HAP-1 (cell line): ENCODE measurements around the gene NODAL.

Experiments used
- DNase-seq, 2 experiments: peaks; one replicate each; pipeline ENCODE4 v3.0.0-alpha.2; 2016 to 2020; ENCODE audit warnings: low spot score in 2 of 2
- H3K27me3 ChIP-seq: fragments of 250-450 bp; sonication (Bioruptor Pico); 2 replicates; pipeline ENCODE4 v1.5.1; 2020; ENCODE audit warnings: low read depth, mild to moderate bottlenecking, moderate library complexity
- H3K36me3 ChIP-seq: fragments of 250-450 bp; sonication (Bioruptor Pico); replicated peaks from 2 replicates; pipeline ENCODE4 v1.5.1; 2020; ENCODE audit warnings: mild to moderate bottlenecking
- H3K4me1 ChIP-seq: fragments of 250-450 bp; sonication (Bioruptor Pico); 2 replicates; pipeline ENCODE4 v1.5.1; 2020; ENCODE audit warnings: mild to moderate bottlenecking
- H3K4me3 ChIP-seq: fragments of 250-450 bp; sonication (Bioruptor Pico); 2 replicates; pipeline ENCODE4 v1.5.1; 2020; ENCODE audit warnings: mild to moderate bottlenecking, moderate library complexity
- H3K9me3 ChIP-seq: fragments of 250-450 bp; sonication (Bioruptor Pico); 2 replicates; pipeline ENCODE4 v1.5.1; 2020; ENCODE audit warnings: mild to moderate bottlenecking, moderate library complexity
- in situ Hi-C: fragments of 300-500 bp; cut with MboI; formaldehyde crosslinking; loops from 3 replicates; pipeline ENCODE4 v1.14.3; 2020; ENCODE audit warnings: low sequenced_read_pairs, inconsistent platforms, mixed read lengths

The NODAL gene

GRCh38 chr10:70405037-70405824, 36.2 kb downstream of the NODAL start:
- H3K36me3 ChIP-seq, result peaks cover 4% of the 10 kb centered on the region
- in situ Hi-C loops, result no loop called here
- peak; percentile 80 to 86 for DNase-seq
- H3K27me3 ChIP-seq, result no peaks in the 10 kb centered on the region
- H3K4me1 ChIP-seq, result peaks cover 23% of the 10 kb centered on the region
- H3K9me3 ChIP-seq, result no peaks in the 10 kb centered on the region
- H3K4me3 ChIP-seq, result peak overlapping the region; percentile 67

GRCh38 chr10:70404787-70405036, 36.8 kb downstream of the NODAL start:
- Histone ChIP-seq H3K27me3 (no peaks in the 10 kb centered on the region; the same call in 1 of the 2 replicates), H3K4me3 (peak overlapping the region; percentile 67), H3K36me3 (peaks cover 4% of the 10 kb centered on the region), H3K4me1 (peaks cover 23% of the 10 kb centered on the region), H3K9me3 (no peaks in the 10 kb centered on the region)
- in situ Hi-C loops, result no loop called here
- no peak for DNase-seq

- Histone ChIP-seq H3K36me3 (peaks cover 4% of the 10 kb centered on the region), H3K9me3 (no peaks in the 10 kb centered on the region), H3K4me3 (peak within 1 kb of the TSS; percentile 67), H3K4me1 (peaks cover 23% of the 10 kb centered on the region), H3K27me3 (no peaks in the 10 kb centered on the region; the same call in 1 of the 2 replicates)
- in situ Hi-C loops, result no loop called here
- DNase-seq, result peak; percentile 92 to 99
Measured at GRCh38 chr10:70404036-70404786, 37.3 kb downstream of the NODAL start, which contains the start of gene EIF4EBP2. Gene EIF4EBP2 (plus strand): TSS chr10:70404145. CDS start chr10:70404402, 257 bp downstream.

GRCh38 chr10:70403483-70404035, 37.9 kb downstream of the NODAL start:
- H3K9me3 ChIP-seq, result no peaks in the 10 kb centered on the region
- H3K36me3 ChIP-seq, result peaks cover 4% of the 10 kb centered on the region; the same call in 1 of the 2 replicates
- in situ Hi-C loops, result no loop called here
- H3K4me1 ChIP-seq, result peaks cover 23% of the 10 kb centered on the region
- no peaks in the 10 kb centered on the region; the same call in 1 of the 2 replicates for H3K27me3 ChIP-seq
- no peak for DNase-seq
- peak overlapping the region; percentile 67 for H3K4me3 ChIP-seq

GRCh38 chr10:70399177-70399576, 42.3 kb downstream of the NODAL start:
- DNase-seq, result no peak
- Histone ChIP-seq H3K4me1 (peaks cover 5% of the 10 kb centered on the region), H3K4me3 (no peak overlapping the region), H3K36me3 (no peaks in the 10 kb centered on the region), H3K27me3 (no peaks in the 10 kb centered on the region; the same call in 1 of the 2 replicates), H3K9me3 (no peaks in the 10 kb centered on the region)
- in situ Hi-C loops, result no loop called here

GRCh38 chr10:70396140-70396539, 45.3 kb downstream of the NODAL start:
- H3K9me3 ChIP-seq, result no peaks in the 10 kb centered on the region
- H3K27me3 ChIP-seq, result peaks cover 9% of the 10 kb centered on the region; the same call in 1 of the 2 replicates
- DNase-seq, result no peak
- H3K36me3 ChIP-seq, result no peaks in the 10 kb centered on the region
- H3K4me1 ChIP-seq, result no peaks in the 10 kb centered on the region
- no peak overlapping the region for H3K4me3 ChIP-seq
- in situ Hi-C loops, result no loop called here

- in situ Hi-C loops, result no loop called here
- DNase-seq, result no peak
- Histone ChIP-seq H3K9me3 (no peaks in the 10 kb centered on the region), H3K36me3 (no peaks in the 10 kb centered on the region), H3K27me3 (peaks cover 17% of the 10 kb centered on the region), H3K4me1 (no peaks in the 10 kb centered on the region), H3K4me3 (no peak overlapping the region)
Measured at GRCh38 chr10:70391654-70392053, 49.8 kb downstream of the NODAL start.
